Measurements from ENCODE around the gene PXN. TPM values are rescaled to one million over a fixed set of nuclear protein-coding genes. Genes with fewer than 3 reads are reported as not detected.

The PXN gene
- total and polyA plus RNA-seq, 10 donors = 22.3 to 161 (median 114) TPM

GRCh38 chr12:120286768-120287490 lies 21.4 kb upstream of the PXN start:
- 74 to 90% (median 86%) methylated on average over 7 of the region's 7 CpGs for WGBS, 5 donors
- no peak for DNase-seq
- H3K36me3 ChIP-seq = no peaks in the 10 kb centered on the region
- no peak overlapping the region for H3K27ac ChIP-seq
- TF ChIP-seq, protein P1, sequence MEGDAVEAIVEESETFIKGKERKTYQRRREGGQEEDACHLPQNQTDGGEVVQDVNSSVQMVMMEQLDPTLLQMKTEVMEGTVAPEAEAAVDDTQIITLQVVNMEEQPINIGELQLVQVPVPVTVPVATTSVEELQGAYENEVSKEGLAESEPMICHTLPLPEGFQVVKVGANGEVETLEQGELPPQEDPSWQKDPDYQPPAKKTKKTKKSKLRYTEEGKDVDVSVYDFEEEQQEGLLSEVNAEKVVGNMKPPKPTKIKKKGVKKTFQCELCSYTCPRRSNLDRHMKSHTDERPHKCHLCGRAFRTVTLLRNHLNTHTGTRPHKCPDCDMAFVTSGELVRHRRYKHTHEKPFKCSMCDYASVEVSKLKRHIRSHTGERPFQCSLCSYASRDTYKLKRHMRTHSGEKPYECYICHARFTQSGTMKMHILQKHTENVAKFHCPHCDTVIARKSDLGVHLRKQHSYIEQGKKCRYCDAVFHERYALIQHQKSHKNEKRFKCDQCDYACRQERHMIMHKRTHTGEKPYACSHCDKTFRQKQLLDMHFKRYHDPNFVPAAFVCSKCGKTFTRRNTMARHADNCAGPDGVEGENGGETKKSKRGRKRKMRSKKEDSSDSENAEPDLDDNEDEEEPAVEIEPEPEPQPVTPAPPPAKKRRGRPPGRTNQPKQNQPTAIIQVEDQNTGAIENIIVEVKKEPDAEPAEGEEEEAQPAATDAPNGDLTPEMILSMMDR (IDR thresholded peaks at IDR 0.05 in 8 of 11, conservative IDR thresholded peaks at IDR 0.05 in 3 of 11) = no peak
- TF ChIP-seq POLR2A (IDR thresholded peaks at IDR 0.05) (no peak), POLR2AphosphoS5 (IDR thresholded peaks at IDR 0.05) (no peak)
- H3K27me3 ChIP-seq (replicated peaks in 1 of 7) = no peaks in the 10 kb centered on the region
- intact Hi-C loops (cut with DNase I; ENCODE audit: low total_unique reads) = no loop called here
- no peaks in the 10 kb centered on the region for H3K9me3 ChIP-seq
- H3K4me3 ChIP-seq = no peak overlapping the region
- H3K4me1 ChIP-seq = peaks cover 0 to 19% (median 9%) of the 10 kb centered on the region in 6 donors

DNA sequence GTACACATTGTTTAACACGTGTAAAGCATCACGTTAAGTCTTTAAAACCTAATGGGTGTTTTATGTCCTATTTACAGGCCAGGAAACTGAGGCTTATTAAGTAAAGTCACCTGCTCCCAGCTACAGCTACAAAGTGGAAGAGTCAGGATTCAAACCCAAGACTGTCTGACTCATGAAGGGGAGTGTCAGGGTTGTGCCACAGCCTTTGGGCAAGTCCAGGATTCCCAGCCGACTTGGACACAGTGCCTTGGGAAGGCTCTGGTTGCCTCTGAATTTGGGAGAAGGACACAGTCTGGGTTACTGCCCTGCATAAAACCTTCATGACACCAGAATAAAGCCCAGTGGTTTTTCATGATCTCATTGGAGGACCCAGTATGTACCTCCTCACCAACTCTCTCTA lies 18.9 kb upstream of the PXN start:
- DNase-seq = no peak
- TF ChIP-seq POLR2A (IDR thresholded peaks at IDR 0.05) = no peak
- Histone ChIP-seq H3K27ac (no peak overlapping the region), H3K4me1 (no peaks in the 10 kb centered on the region), H3K27me3 (replicated peaks in 1 of 7) (peaks cover 0 to 7% (median 0%) of the 10 kb centered on the region in 7 donors), H3K36me3 (no peaks in the 10 kb centered on the region), H3K9me3 (no peaks in the 10 kb centered on the region), H3K4me3 (no peak overlapping the region)
- intact Hi-C loops (cut with DNase I; ENCODE audit: low total_unique reads) = no loop called here
- 85 to 98% (median 90%) methylated on average over 2 to 3 of the region's 3 CpGs for WGBS, 5 donors

GRCh38 chr12:120283318-120283717 lies 17.8 kb upstream of the PXN start:
- no peak overlapping the region for H3K4me3 ChIP-seq
- 78 to 92% (median 85%) methylated on average over 7 of the region's 7 CpGs for WGBS, 5 donors
- H3K27ac ChIP-seq = no peak overlapping the region
- peaks cover 0 to 1% (median 0%) of the 10 kb centered on the region in 8 donors for H3K9me3 ChIP-seq
- peaks cover 0 to 7% (median 0%) of the 10 kb centered on the region in 7 donors for H3K27me3 ChIP-seq (replicated peaks in 1 of 7)
- no peaks in the 10 kb centered on the region for H3K36me3 ChIP-seq
- no peak for DNase-seq
- no peaks in the 10 kb centered on the region for H3K4me1 ChIP-seq
- TF ChIP-seq POLR2AphosphoS5 (IDR thresholded peaks at IDR 0.05) = no peak
- TF ChIP-seq, protein P1 (IDR thresholded peaks at IDR 0.05 in 8 of 11, conservative IDR thresholded peaks at IDR 0.05 in 3 of 11) = no peak
- no peak for TF ChIP-seq POLR2A (IDR thresholded peaks at IDR 0.05)
- intact Hi-C loops (cut with DNase I; ENCODE audit: low total_unique reads) = no loop called here

DNA sequence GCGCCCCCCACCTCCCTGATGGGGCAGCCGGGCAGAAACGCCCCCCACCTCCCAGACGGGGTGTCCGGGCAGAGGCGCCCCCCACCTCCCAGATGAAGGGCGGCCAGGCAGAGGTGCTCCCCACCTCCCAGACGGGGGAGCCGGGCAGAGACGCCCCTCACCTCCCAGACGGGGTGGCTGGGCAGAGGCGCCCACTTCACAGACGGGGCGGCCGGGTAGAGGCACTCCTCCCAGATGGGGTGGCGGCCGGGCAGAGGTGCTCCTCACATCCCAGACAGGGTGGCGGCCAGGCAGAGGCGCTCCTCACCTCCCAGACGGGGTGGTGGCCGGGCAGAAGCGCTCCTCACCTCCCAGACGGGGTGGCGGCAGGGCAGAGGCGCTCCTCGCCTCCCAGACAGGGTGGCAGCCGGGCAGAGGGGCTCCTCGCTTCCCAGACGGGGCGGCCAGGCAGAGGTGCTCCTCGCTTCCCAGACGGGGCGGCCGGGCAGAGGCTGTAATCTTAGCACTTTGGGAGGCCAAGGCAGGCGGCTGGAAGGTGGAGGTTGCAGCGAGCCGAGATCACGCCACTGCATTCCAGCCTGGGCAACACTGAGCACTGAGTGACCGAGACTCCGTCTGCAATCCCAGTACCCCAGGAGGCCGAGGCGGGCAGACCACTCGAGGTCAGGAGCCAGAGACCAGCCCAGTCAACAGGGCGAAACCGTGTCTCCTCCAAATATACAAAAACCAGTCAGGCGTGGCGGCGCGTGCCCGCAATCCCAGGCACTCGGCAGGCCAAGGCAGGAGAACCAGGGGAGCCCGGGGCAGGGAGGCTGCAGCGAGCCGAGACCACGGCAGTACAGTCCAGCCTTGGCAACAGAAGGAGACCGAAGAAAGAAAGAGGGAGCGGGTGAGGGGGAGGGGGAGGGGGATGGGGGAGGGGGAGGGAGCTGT lies 12.9 kb upstream of the PXN start:
- Histone ChIP-seq H3K27ac (no peak overlapping the region), H3K27me3 (replicated peaks in 1 of 7) (peaks cover 0 to 23% (median 0%) of the 10 kb centered on the region in 7 donors), H3K4me1 (no peaks in the 10 kb centered on the region), H3K36me3 (no peaks in the 10 kb centered on the region), H3K4me3 (no peak overlapping the region), H3K9me3 (peaks cover 0 to 5% (median 0%) of the 10 kb centered on the region in 8 donors)
- TF ChIP-seq POLR2AphosphoS5 (IDR thresholded peaks at IDR 0.05) (no peak), POLR2A (IDR thresholded peaks at IDR 0.05) (no peak)
- TF ChIP-seq, protein P1 (IDR thresholded peaks at IDR 0.05 in 8 of 11, conservative IDR thresholded peaks at IDR 0.05 in 3 of 11) = no peak
- intact Hi-C loops (cut with DNase I; ENCODE audit: low total_unique reads) = no loop called here
- WGBS, 5 donors = 93 to 96% (median 95%) methylated on average over 24 to 56 of the region's 57 CpGs
- DNase-seq = no peak
